Activated CD8-positive, alpha-beta memory T cell treated with anti-CD3 and anti-CD28 coated beads for 4 hours (primary cell): Measurements from ENCODE around the gene TMPRSS11D.

Experiments used
- DNase-seq, 2 donors: peaks; one replicate each; pipeline ENCODE4 v3.0.0-alpha.2; 2020; ENCODE audit warnings: low read depth in 2 of 2

TMPRSS11D gene

GRCh38 chr4:67883902-67884301 is at the start of gene TMPRSS11D:
TSS of gene TMPRSS11D (minus strand) at chr4:67884002. CDS start at chr4:67883933, 69 bp downstream.
- no peak for DNase-seq

GRCh38 chr4:67933038-67933437 is 49.2 kb upstream of the TMPRSS11D start:
- no peak for DNase-seq

GRCh38 chr4:67931256-67931655 is 47.5 kb upstream of the TMPRSS11D start:
- no peak for DNase-seq

GRCh38 chr4:67929426-67929825 is 45.6 kb upstream of the TMPRSS11D start:
- no peak for DNase-seq

GRCh38 chr4:67928546-67928945 is 44.7 kb upstream of the TMPRSS11D start:
- DNase-seq, result no peak

- no peak for DNase-seq
These were observed 43.4 kb upstream of the TMPRSS11D start for GRCh38 chr4:67927251-67927650.

GRCh38 chr4:67926485-67926884 is 42.7 kb upstream of the TMPRSS11D start:
- DNase-seq, result no peak

- DNase-seq, result no peak
These were observed 38.9 kb upstream of the TMPRSS11D start for GRCh38 chr4:67922697-67923096.

- no peak for DNase-seq
These were observed 34.6 kb upstream of the TMPRSS11D start for GRCh38 chr4:67918428-67918827.

GRCh38 chr4:67915400-67915966 is 31.7 kb upstream of the TMPRSS11D start:
- no peak for DNase-seq

- no peak for DNase-seq
These were observed 28.3 kb upstream of the TMPRSS11D start for GRCh38 chr4:67912080-67912479.

GRCh38 chr4:67911638-67912037 is 27.8 kb upstream of the TMPRSS11D start:
- DNase-seq, result no peak

- no peak for DNase-seq
These were observed 27.3 kb upstream of the TMPRSS11D start for GRCh38 chr4:67911141-67911540.

- no peak for DNase-seq
These were observed 26.7 kb upstream of the TMPRSS11D start for GRCh38 chr4:67910585-67910905.

GRCh38 chr4:67909905-67910584 is 26.2 kb upstream of the TMPRSS11D start:
- no peak for DNase-seq

- DNase-seq, result no peak
These were observed 23.8 kb upstream of the TMPRSS11D start for GRCh38 chr4:67907650-67908049.

GRCh38 chr4:67899096-67899495 is 15.3 kb upstream of the TMPRSS11D start:
- DNase-seq, result no peak

- DNase-seq, result no peak
These were observed 13.9 kb upstream of the TMPRSS11D start for GRCh38 chr4:67897686-67898085.

- DNase-seq, result no peak
These were observed 12.7 kb upstream of the TMPRSS11D start for GRCh38 chr4:67896421-67897065.

- no peak for DNase-seq
These were observed 10.9 kb upstream of the TMPRSS11D start for GRCh38 chr4:67894659-67895058.

- no peak for DNase-seq
These were observed 9.1 kb upstream of the TMPRSS11D start for GRCh38 chr4:67892905-67893304.

- DNase-seq, result no peak
These were observed 8.5 kb upstream of the TMPRSS11D start for GRCh38 chr4:67892253-67892652.

- DNase-seq, result no peak
These were observed 7.8 kb upstream of the TMPRSS11D start for GRCh38 chr4:67891645-67892044.
